OCI-LY3 (cell line): ENCODE results near the gene EPHA6.

Source experiments
- CTCF ChIP-seq: fragments of 200-600, 300-600 bp; sonication (generic); IDR thresholded peaks from 2 replicates; pipeline ENCODE4 v1.5.1; 2014; ENCODE audit warnings: antibody characterized with exemption, low read length, low read depth
- EZH2phosphoT487 ChIP-seq: fragments of 200-600 bp; shearing (Covaris generic); IDR thresholded peaks from 2 replicates; pipeline ENCODE4 v1.6.1; 2018; ENCODE audit warnings: antibody characterized with exemption, mixed run types, low read depth

- TF ChIP-seq CTCF (no peak), EZH2phosphoT487 (no peak)
These were observed 922.5 kb downstream of the EPHA6 start for GRCh38 chr3:97736928-97737327.
